Smooth muscle cell (in vitro differentiated cells): Measurements from ENCODE around the gene P4HA2. TPM values are rescaled to one million over a fixed set of nuclear protein-coding genes. Genes with fewer than 3 reads are reported as not detected.

Source experiments
- DNase-seq: peaks from one replicate; lab custom pipeline; 2025; ENCODE audit not compliant: unreplicated experiment; lab: John Stamatoyannopoulos, UW
- H2AFZ ChIP-seq: fragments of 200-600 bp; sonication (generic); 2 replicates; pipeline ENCODE4 v1.6.0; 2016; ENCODE audit warnings: antibody characterized with exemption, low read depth, mild to moderate bottlenecking
- H3F3A ChIP-seq: fragments of 200-600 bp; sonication (generic); 2 replicates; pipeline ENCODE4 v1.6.0; 2017; ENCODE audit warnings: antibody characterized with exemption, low read depth
- H3K27ac ChIP-seq: fragments of 200-600 bp; sonication (generic); 2 replicates; pipeline ENCODE4 v1.5.1; 2016; ENCODE audit warnings: low read depth, mild to moderate bottlenecking
- H3K27me3 ChIP-seq: fragments of 200-600 bp; sonication (generic); 2 replicates; pipeline ENCODE4 v1.6.1; 2016; ENCODE audit warnings: low read depth, mild to moderate bottlenecking
- H3K36me3 ChIP-seq: fragments of 200-600 bp; sonication (generic); 2 replicates; pipeline ENCODE4 v1.5.1; 2016; ENCODE audit warnings: low read depth
- H3K4me1 ChIP-seq: fragments of 200-600 bp; sonication (generic); 2 replicates; pipeline ENCODE4 v1.5.1; 2016; ENCODE audit warnings: low read depth
- H3K4me2 ChIP-seq: fragments of 200-600 bp; sonication (generic); 2 replicates; pipeline ENCODE4 v1.6.0; 2016; ENCODE audit warnings: mild to moderate bottlenecking
- H3K4me3 ChIP-seq: fragments of 200-600 bp; sonication (generic); 2 replicates; pipeline ENCODE4 v1.5.1; 2016; ENCODE audit warnings: mild to moderate bottlenecking
- H3K79me2 ChIP-seq: fragments of 200-600 bp; sonication (generic); 2 replicates; pipeline ENCODE4 v1.6.0; 2016; ENCODE audit warnings: low read depth, mild to moderate bottlenecking
- H3K9ac ChIP-seq: fragments of 200-600 bp; sonication (generic); 2 replicates; pipeline ENCODE4 v1.6.0; 2016; ENCODE audit warnings: low read depth
- H3K9me3 ChIP-seq: fragments of 200-600 bp; sonication (generic); replicated peaks from 2 replicates; pipeline ENCODE4 v1.5.1; 2016; ENCODE audit warnings: low read depth
- H4K20me1 ChIP-seq: fragments of 200-600 bp; sonication (generic); 2 replicates; pipeline ENCODE4 v1.6.0; 2016; ENCODE audit warnings: low read depth
- CTCF ChIP-seq: fragments of 200-600 bp; sonication (generic); IDR thresholded peaks from 2 replicates; pipeline ENCODE4 v1.5.1; 2017; ENCODE audit warnings: borderline replicate concordance, mild to moderate bottlenecking, antibody characterized with exemption; ENCODE audit not compliant: insufficient read depth, poor library complexity, severe bottlenecking
- WGBS: methylation state at CpG from one replicate; pipeline ENCODE4 v1.1.7; 2016; ENCODE audit warnings: low lambda C conversion rate; 5-methylcytosine and 5-hydroxymethylcytosine counted together
- polyA plus RNA-seq: library from polyadenylated mRNA; unstranded; fragments of >200 nt; fragmentation: Nextera tagmentation; extraction: Ambion mirVana; gene quantifications from 2 replicates; pipeline ENCODE4 v1.2.1, GENCODE V29; 2016
- total RNA-seq: library from RNA; depleted of rRNA; stranded (reverse); fragments of >200 nt; gene quantifications from 2 replicates; pipeline ENCODE4 v1.2.3, GENCODE V29; 2014

The P4HA2 gene
- total and polyA plus RNA-seq, 2 experiments from 2014 or later, result 352 to 707 TPM

- Histone ChIP-seq H3K27me3 (no peaks in the 10 kb centered on the region), H3K27ac (no peak overlapping the region), H3F3A (peaks cover 15% of the 10 kb centered on the region), H3K4me3 (no peak overlapping the region), H3K9me3 (no peaks in the 10 kb centered on the region), H3K9ac (no peak overlapping the region), H3K4me2 (no peak overlapping the region), H2AFZ (no peak overlapping the region), H3K79me2 (no peaks in the 10 kb centered on the region), H3K36me3 (no peaks in the 10 kb centered on the region), H4K20me1 (no peaks in the 10 kb centered on the region), H3K4me1 (peaks cover 3% of the 10 kb centered on the region)
- 71% methylated on average over 2 of the region's 2 CpGs for WGBS
- DNase-seq, result no peak
- no peak for TF ChIP-seq CTCF
Observed at GRCh38 chr5:132234684-132235062, 7.0 kb upstream of the P4HA2 start.

- peaks cover 3% of the 10 kb centered on the region for H3K4me1 ChIP-seq
- H3K4me3 ChIP-seq, result no peak overlapping the region
- DNase-seq, result no peak
- no peak overlapping the region for H3K9ac ChIP-seq
- H3K27ac ChIP-seq, result no peak overlapping the region
- H3F3A ChIP-seq, result peaks cover 15% of the 10 kb centered on the region
- H2AFZ ChIP-seq, result no peak overlapping the region
- no peak for TF ChIP-seq CTCF
- H3K9me3 ChIP-seq, result no peaks in the 10 kb centered on the region
- no peaks in the 10 kb centered on the region for H4K20me1 ChIP-seq
- H3K36me3 ChIP-seq, result no peaks in the 10 kb centered on the region
- 90% methylated on average over 7 of the region's 7 CpGs for WGBS
- no peak overlapping the region for H3K4me2 ChIP-seq
- no peaks in the 10 kb centered on the region for H3K79me2 ChIP-seq
- no peaks in the 10 kb centered on the region for H3K27me3 ChIP-seq
Observed at GRCh38 chr5:132233811-132234683, 6.4 kb upstream of the P4HA2 start.

GRCh38 chr5:132233081-132233480, 5.4 kb upstream of the P4HA2 start:
- TF ChIP-seq CTCF, result no peak
- Histone ChIP-seq H3K9me3 (no peaks in the 10 kb centered on the region), H4K20me1 (no peaks in the 10 kb centered on the region), H3K36me3 (no peaks in the 10 kb centered on the region), H3K4me3 (no peak overlapping the region), H3K9ac (no peak overlapping the region), H3K4me1 (peaks cover 6% of the 10 kb centered on the region), H3K79me2 (no peaks in the 10 kb centered on the region), H3K27ac (no peak overlapping the region), H3K27me3 (no peaks in the 10 kb centered on the region), H3K4me2 (no peak overlapping the region), H3F3A (peaks cover 17% of the 10 kb centered on the region), H2AFZ (no peak overlapping the region)
- no peak for DNase-seq
- 100% methylated on average over 1 of the region's 1 CpG for WGBS

GRCh38 chr5:132232465-132232864, 4.8 kb upstream of the P4HA2 start:
- H4K20me1 ChIP-seq, result no peaks in the 10 kb centered on the region
- H3K4me1 ChIP-seq, result peaks cover 8% of the 10 kb centered on the region
- no peaks in the 10 kb centered on the region for H3K79me2 ChIP-seq
- no peak for TF ChIP-seq CTCF
- H3K36me3 ChIP-seq, result no peaks in the 10 kb centered on the region
- no peak overlapping the region for H2AFZ ChIP-seq
- no peak overlapping the region for H3K4me2 ChIP-seq
- no peaks in the 10 kb centered on the region for H3K27me3 ChIP-seq
- no peaks in the 10 kb centered on the region for H3K9me3 ChIP-seq
- H3K4me3 ChIP-seq, result no peak overlapping the region
- no peak overlapping the region for H3K9ac ChIP-seq
- no peak overlapping the region for H3K27ac ChIP-seq
- WGBS, result 86% methylated on average over 3 of the region's 3 CpGs
- no peak for DNase-seq
- H3F3A ChIP-seq, result peaks cover 12% of the 10 kb centered on the region
